Measurements from ENCODE around the gene GOLGA8J.
"Not testable (repeated sequence)": the region's sequence is repeated elsewhere in the genome, so short reads cannot be mapped to it uniquely, and the experiment has no call there.

DNA sequence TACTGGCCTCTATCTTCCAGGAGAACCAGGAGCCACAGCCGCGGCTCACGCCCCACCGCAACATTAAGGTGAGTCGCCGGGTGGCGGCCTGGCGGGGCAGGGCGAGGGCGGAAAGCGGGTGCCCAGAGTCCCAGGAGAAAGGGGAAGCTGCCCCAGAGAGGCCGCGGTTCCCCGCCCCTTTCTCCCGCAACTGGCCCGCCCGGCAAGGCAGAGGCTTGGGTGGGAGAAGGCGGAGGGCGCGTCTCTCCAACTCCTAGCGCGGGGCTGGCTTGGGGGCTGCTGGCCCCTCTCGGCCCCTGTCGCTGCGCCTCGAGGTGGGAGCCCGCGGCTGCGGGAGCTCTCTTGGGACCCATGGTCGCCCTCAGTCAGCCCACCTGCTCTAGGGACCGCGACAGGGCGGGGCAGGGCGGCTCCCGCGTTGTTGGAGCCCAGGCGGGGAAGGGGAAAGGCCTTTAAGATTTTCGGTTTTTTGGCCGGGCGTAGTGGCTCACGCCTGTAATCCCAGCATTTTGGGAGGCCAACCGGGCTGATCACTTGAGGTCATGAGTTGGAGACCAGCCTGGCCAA is 21.3 kb downstream of the GOLGA8J start:
- TF ChIP-seq, protein P1, sequence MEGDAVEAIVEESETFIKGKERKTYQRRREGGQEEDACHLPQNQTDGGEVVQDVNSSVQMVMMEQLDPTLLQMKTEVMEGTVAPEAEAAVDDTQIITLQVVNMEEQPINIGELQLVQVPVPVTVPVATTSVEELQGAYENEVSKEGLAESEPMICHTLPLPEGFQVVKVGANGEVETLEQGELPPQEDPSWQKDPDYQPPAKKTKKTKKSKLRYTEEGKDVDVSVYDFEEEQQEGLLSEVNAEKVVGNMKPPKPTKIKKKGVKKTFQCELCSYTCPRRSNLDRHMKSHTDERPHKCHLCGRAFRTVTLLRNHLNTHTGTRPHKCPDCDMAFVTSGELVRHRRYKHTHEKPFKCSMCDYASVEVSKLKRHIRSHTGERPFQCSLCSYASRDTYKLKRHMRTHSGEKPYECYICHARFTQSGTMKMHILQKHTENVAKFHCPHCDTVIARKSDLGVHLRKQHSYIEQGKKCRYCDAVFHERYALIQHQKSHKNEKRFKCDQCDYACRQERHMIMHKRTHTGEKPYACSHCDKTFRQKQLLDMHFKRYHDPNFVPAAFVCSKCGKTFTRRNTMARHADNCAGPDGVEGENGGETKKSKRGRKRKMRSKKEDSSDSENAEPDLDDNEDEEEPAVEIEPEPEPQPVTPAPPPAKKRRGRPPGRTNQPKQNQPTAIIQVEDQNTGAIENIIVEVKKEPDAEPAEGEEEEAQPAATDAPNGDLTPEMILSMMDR (IDR thresholded peaks at IDR 0.05) = not testable (repeated sequence)
- not testable (repeated sequence) for TF ChIP-seq POLR2A (IDR thresholded peaks at IDR 0.05)

All from thyroid gland (tissue), 4 donors.